ENCODE data around the gene OLFML1.

DNA sequence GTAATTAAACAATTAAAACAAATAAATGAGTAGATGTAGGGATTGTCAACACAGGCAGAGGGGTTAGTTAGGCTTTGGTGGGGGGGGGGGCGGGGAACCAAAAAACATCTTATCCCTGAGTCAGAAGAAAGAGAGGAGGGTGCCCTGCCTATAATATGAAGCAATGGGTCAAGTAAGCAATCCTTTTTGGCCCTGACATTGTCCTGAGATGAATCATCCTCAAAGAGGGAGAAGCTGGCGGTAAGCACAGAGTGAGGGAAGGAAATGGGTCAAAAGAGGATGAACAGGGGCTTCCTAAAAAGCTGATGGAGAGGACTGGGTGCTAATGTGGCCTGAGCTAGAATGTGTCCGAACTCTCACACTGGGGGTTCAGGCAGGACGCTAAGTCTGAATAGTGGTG, 4.7 kb downstream of the OLFML1 start:
- TF ChIP-seq EZH2 (IDR thresholded peaks at IDR 0.05; ENCODE audit: low read length, unreplicated experiment): no peak
- TF ChIP-seq, protein P1, sequence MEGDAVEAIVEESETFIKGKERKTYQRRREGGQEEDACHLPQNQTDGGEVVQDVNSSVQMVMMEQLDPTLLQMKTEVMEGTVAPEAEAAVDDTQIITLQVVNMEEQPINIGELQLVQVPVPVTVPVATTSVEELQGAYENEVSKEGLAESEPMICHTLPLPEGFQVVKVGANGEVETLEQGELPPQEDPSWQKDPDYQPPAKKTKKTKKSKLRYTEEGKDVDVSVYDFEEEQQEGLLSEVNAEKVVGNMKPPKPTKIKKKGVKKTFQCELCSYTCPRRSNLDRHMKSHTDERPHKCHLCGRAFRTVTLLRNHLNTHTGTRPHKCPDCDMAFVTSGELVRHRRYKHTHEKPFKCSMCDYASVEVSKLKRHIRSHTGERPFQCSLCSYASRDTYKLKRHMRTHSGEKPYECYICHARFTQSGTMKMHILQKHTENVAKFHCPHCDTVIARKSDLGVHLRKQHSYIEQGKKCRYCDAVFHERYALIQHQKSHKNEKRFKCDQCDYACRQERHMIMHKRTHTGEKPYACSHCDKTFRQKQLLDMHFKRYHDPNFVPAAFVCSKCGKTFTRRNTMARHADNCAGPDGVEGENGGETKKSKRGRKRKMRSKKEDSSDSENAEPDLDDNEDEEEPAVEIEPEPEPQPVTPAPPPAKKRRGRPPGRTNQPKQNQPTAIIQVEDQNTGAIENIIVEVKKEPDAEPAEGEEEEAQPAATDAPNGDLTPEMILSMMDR (conservative IDR thresholded peaks at IDR 0.05; ENCODE audit: low read depth, low read length): no peak
